Stimulated activated CD4-positive, alpha-beta T cell treated with anti-CD3 and anti-CD28 coated beads, Interleukin-4, amount 100 ng/mL, for 24 hours (primary cell): ENCODE measurements around the gene GSTP1.
"Not testable (repeated sequence)": the region's sequence is repeated elsewhere in the genome, so short reads cannot be mapped to it uniquely, and the experiment has no call there.

Source experiments
- DNase-seq: peaks from one replicate; pipeline ENCODE4 v3.0.0-alpha.2; 2020

GSTP1 gene

DNA sequence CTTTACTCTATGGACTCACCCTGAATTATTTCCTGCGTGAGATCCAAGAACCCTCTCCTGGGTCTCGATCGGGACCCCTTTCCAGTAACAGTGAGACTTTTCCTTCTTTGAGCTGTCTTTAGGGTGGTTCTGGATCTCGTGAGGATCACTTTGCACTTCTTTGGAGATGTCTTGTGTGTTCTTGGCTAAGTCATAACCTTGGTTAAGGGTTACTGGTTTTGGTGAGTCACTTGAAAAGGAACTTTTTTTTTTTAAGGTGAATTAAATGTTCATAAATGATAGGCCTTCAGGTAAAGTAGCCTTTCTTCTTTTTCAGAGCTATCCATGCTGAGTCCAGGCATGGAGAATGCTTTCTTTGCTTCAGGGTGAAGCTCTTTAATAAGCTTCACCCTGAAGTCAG lies 19.4 kb upstream of the GSTP1 start:
- DNase-seq: no peak

DNA sequence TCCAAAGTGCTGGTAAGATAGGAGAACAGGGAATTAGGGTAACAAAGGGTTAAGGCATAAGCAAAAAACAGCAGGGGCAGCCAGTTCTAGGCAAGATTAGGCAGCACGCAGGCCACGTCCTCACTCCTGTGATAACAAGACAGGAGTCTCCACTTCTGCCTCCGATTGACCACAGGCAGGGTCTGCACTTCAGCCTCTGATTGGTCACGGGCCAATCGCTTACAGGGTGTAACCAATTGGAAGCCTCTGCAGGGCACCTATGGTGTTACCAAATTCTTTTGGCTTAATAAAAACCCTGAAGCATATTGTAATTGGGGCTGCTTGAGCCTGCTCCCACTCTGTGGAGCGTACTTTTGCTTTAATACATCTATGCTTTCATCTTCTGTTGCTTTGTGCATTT lies 12.2 kb upstream of the GSTP1 start:
- no peak for DNase-seq

- no peak for DNase-seq
Measured at GRCh38 chr11:67572305-67572704, 11.3 kb upstream of the GSTP1 start.

GRCh38 chr11:67572747-67573419 lies 10.7 kb upstream of the GSTP1 start:
- DNase-seq: peak; percentile 34

- no peak for DNase-seq
Measured at GRCh38 chr11:67574938-67575337, 8.7 kb upstream of the GSTP1 start.

DNA sequence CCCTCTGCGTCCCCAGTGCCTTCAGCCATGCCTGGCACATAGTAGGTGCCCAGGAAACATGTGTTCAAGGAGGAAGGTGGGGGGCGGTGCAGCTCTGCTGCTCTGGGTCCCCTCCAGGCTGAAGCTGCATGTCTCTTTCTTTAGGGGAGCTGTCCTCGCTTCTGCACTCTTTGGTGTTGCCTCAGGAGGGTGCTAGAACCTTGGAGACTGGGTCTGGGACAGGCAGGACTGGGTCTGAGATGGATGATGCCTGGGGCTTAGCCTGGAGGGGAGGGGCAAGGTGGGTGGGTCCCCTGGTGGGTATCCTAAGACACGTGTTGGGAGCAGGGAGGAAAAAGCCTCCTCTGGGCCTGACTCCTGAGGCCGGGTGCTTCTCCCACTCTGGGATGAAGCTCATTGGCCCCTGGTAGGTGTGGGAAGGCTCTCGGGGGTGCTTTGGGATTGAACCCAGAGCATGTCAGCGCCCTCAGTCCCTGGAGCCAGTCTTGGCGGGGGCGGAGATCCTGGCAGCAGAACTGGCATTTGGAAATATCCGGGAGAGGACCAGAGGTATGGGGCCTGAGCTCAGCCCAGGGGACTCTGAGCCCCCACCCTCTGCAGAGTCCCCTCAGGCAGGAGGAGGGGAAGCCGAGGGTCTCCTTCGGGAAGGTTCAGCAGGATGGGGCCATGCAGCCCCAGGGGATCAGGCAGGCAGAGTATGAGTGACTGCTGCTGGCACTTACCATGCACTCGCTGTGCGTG lies 6.7 kb upstream of the GSTP1 start:
- no peak for DNase-seq

- DNase-seq: no peak
Measured at GRCh38 chr11:67577951-67578350, 5.7 kb upstream of the GSTP1 start.

DNA sequence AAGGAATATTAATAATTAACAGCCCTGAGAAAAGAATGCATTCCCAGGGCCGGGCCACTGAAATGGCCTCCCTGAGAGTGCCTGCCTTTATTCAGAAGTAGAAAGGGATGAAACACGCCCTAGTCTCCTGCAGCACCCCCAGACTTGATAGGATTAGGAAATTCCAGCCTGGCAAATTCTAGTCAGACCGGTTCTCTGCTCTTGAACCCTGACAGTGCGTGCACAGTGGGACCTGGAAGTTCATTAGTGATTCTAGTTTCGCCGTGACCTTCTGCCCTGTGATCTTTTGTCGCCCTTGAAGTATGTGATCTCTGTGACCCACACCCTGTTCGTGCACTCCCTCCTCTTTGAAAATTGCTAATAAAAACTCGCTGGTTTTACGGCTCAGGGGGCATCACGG lies 2.1 kb upstream of the GSTP1 start:
- no peak for DNase-seq

DNA sequence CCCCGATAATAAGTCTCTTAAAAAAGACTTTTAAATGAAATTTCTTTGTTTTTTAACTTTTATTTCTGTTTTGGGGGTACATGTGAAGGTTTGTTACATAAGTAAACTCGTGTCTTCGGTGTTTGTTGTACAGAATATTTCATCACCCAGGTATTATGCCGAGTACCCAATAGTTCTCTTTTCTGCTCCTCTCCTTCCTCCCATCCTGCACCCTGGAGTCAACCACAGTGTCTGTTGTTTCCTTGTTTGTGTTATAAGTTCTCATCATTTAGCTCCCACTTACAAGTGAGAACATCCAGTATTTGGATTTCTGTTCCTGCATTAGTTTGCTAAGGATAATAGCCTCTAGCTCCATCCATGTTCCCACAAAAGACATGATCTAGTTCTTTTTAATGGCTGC lies 1.6 kb upstream of the GSTP1 start:
- DNase-seq: no peak

GRCh38 chr11:67584205-67584880 lies 731 bp downstream of the GSTP1 start:
- peak; percentile 33 for DNase-seq

GRCh38 chr11:67584881-67585873 lies 1.6 kb downstream of the GSTP1 start:
- DNase-seq: no peak

GRCh38 chr11:67585911-67586310 lies 2.3 kb downstream of the GSTP1 start:
- no peak for DNase-seq

DNA sequence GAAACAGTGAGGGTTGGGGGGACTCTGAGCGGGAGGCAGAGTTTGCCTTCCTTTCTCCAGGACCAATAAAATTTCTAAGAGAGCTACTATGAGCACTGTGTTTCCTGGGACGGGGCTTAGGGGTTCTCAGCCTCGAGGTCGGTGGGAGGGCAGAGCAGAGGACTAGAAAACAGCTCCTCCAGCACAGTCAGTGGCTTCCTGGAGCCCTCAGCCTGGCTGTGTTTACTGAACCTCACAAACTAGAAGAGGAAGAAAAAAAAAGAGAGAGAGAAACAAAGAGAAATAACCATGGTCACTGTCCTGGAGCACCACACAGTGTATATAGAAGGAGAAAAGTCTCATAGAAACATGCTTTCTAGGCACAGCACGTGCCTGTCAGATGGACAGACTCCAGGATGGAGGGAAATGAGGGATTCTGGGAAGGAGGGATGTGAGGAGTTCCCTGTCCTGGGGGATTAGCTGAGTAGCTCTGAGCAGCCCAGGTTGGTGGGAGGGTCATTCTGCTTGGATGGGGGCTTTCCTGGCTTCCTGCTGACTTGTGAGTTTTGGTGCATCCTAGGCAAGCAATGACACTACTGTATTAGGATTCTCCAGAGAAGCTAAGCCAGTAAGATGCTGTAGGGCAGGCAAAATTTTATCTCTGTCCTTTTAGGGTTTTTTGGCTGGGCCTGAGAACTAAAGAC lies 3.1 kb downstream of the GSTP1 start:
- DNase-seq: no peak

- no peak for DNase-seq
Measured at GRCh38 chr11:67588136-67588503, 4.5 kb downstream of the GSTP1 start.

- not testable (repeated sequence) for DNase-seq
Measured at GRCh38 chr11:67588899-67589415, 5.3 kb downstream of the GSTP1 start.

- no peak for DNase-seq
Measured at GRCh38 chr11:67592880-67593564, 9.4 kb downstream of the GSTP1 start.

DNA sequence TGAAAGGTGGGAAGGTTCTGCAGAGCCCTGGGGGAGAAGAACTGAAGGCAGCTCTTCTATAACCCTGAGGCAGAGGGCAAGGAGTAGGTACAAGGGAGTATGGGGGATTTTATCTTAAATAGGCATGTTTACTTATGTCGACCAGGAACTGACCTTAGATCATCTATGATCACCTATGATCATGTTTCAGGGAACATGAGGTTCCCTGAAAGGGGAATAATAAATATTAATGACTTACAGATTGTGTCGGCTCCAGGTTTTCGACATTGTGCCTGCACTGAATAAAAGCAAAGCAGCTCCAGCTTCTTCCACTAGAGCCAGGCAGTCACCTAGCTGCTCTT lies 9.9 kb downstream of the GSTP1 start:
- DNase-seq: no peak

DNA sequence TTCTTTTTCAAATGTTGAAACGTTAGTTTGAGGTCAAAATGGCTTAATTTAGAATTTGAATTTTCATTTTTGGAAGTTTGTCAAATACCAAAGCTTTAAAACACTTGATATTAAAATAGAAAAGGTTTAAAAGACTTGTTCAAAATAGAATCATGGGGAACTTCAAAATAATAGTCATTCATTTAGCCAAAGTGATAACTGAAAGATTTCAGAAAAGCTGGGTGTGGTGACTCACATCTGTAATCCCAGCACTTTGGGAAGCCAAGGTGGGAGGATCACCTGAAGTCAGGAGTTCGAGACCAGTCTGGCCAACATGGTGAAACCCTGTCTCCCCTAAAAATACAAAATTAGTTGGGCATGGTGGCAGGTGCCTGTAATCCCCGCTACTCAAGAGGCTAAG lies 10.9 kb downstream of the GSTP1 start:
- DNase-seq: no peak

DNA sequence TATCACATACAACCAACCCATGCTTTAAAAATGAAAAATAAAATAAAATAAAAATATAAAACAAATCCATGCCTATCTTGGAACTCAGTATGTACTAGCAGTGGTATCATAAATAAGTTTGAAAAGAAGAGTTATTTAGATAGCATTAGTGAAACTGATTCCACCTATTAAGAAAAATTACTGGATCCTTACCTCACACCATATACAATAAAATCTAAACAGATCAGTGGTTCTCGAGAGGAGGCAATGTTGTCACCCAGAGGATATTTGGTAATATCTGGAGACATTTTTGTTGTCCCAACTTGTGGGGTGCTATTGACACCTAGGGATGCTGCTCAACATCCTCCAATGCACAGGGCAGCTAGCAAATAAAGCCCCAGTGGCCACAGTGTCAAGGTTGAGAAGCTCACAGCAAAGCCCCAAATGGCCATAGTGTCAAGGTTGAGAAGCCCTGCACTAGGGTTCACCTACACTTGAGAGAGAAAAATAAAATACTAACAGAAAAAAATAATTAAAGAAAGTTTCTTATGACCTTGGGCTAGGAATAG lies 13.2 kb downstream of the GSTP1 start:
- no peak for DNase-seq

GRCh38 chr11:67597458-67597857 lies 13.8 kb downstream of the GSTP1 start:
- not testable (repeated sequence) for DNase-seq

DNA sequence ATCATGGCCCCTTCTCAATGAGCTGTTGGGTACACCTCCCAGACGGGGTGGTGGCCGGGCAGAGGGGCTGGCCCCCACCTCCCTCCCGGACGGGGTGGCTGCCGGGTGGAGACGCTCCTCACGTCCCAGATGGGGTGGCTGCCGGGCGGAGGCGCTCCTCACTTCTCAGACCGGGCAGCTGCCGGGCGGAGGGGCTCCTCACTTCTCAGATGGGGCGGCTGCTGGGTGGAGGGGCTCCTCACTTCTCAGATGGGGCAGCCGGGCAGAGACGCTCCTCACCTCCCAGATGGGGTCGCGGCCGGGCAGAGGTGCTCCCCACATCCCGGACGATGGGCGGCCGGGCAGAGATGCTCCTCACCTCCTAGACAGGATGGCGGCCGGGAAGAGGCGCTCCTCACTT lies 14.4 kb downstream of the GSTP1 start:
- not testable (repeated sequence) for DNase-seq
